Parietal lobe (tissue), 2 donors: ENCODE data around the gene NUDT17. TPM values are rescaled to one million over a fixed set of nuclear protein-coding genes. Genes with fewer than 3 reads are reported as not detected.

ENCODE experiments used
- small RNA-seq: library from RNA; depleted of rRNA; stranded (forward); fragments of <200 nt; gene quantifications from one replicate; pipeline ENCODE3, GENCODE V24; 2014; ENCODE audit warnings: low replicate concordance
- total RNA-seq: library from RNA; depleted of rRNA; stranded (reverse); fragments of >200 nt; gene quantifications from one replicate; pipeline ENCODE4 v1.2.3, GENCODE V29; 2014

The NUDT17 gene
- 4.1 TPM for total RNA-seq

GRCh38 chr1:145845514-145846161 is at the start of gene NUDT17:
TSS of gene NUDT17 (plus strand) at chr1:145845630. CDS start at chr1:145845641, 11 bp downstream.

GRCh38 chr1:145823565-145824498 is 21.6 kb upstream of the NUDT17 start, which contains the start of the genes POLR3C and RNF115:
TSS of gene POLR3C (plus strand) at chr1:145824200. CDS start at chr1:145825777, 1,577 bp downstream.
TSS of gene RNF115 (minus strand) at chr1:145824095. CDS start at chr1:145823873, 222 bp downstream.

GRCh38 chr1:145858901-145859490 is 13.6 kb downstream of the NUDT17 start, which contains the start of gene PIAS3:
TSS of gene PIAS3 (minus strand) at chr1:145859081. CDS start at chr1:145858990, 91 bp downstream.

GRCh38 chr1:145885738-145886287 is 40.4 kb downstream of the NUDT17 start, which contains the start of gene ANKRD35:
TSS of gene ANKRD35 (minus strand) at chr1:145885866. CDS start at chr1:145885758, 108 bp downstream.

Small RNA genes lying within 50 kb of the gene (small RNA-seq; reads per million reads assigned to genes)
- gene MIR6736 = not detected

Other genes starting within 250 kb of the NUDT17 start
- 55.4 TPM for gene GPR89A, start 237.6 kb upstream of the NUDT17 start, total RNA-seq
- gene PDZK1, start 138.3 kb upstream of the NUDT17 start, total RNA-seq = 0.31 TPM
- not detected for gene CD160, start 126.1 kb upstream of the NUDT17 start, total RNA-seq
- 35.7 TPM for gene RNF115, start 21.5 kb upstream of the NUDT17 start, total RNA-seq
- 42.3 TPM for gene POLR3C, start 21.4 kb upstream of the NUDT17 start, total RNA-seq
- gene PIAS3, start 13.5 kb downstream of the NUDT17 start, total RNA-seq = 11.3 TPM
- 1.6 TPM for gene ANKRD35, start 40.2 kb downstream of the NUDT17 start, total RNA-seq
- 2.8 TPM for gene ITGA10, start 64.4 kb downstream of the NUDT17 start, total RNA-seq
- gene PEX11B, start 73.1 kb downstream of the NUDT17 start, total RNA-seq = 29.1 TPM
- 85.4 TPM for gene RBM8A, start 81.9 kb downstream of the NUDT17 start, total RNA-seq
- gene LIX1L, start 112.4 kb downstream of the NUDT17 start, total RNA-seq = 21.9 TPM
- gene ANKRD34A, start 118.9 kb downstream of the NUDT17 start, total RNA-seq = 2.5 TPM
- 12.2 TPM for gene POLR3GL, start 119.1 kb downstream of the NUDT17 start, total RNA-seq
- gene TXNIP, start 150.9 kb downstream of the NUDT17 start, total RNA-seq = 92.6 TPM
- gene HJV, start 176.1 kb downstream of the NUDT17 start, total RNA-seq = not detected